OCI-LY3 (cell line): ENCODE results near the gene IGHMBP2.

Source experiments
- H2AFZ ChIP-seq: fragments of 200-600, 300-600 bp; shearing (Covaris generic); 2 replicates; pipeline ENCODE4 v1.6.0; 2014; ENCODE audit warnings: antibody characterized with exemption, low read depth, low read length
- H3K27ac ChIP-seq: fragments of 200-600, 300-600 bp; sonication (generic); 2 replicates; pipeline ENCODE4 v1.5.1; 2014; ENCODE audit warnings: mild to moderate bottlenecking, low read length, moderate library complexity, mixed read lengths
- H3K27me3 ChIP-seq: fragments of 200-600, 300-600 bp; sonication (generic); 2 replicates; pipeline ENCODE4 v1.6.1; 2014; ENCODE audit warnings: low read depth, low read length, mixed read lengths
- H3K36me3 ChIP-seq: fragments of 200-600, 300-600 bp; sonication (generic); replicated peaks from 2 replicates; pipeline ENCODE3; 2014; ENCODE audit warnings: low read depth, low read length, mixed read lengths
- H3K4me1 ChIP-seq: fragments of 300-600, 200-600 bp; sonication (generic); 2 replicates; pipeline ENCODE4 v1.6.1; 2014; ENCODE audit warnings: low read length, mixed read lengths
- H3K4me2 ChIP-seq: fragments of 200-600, 300-600 bp; sonication (generic); 2 replicates; pipeline ENCODE4 v1.6.1; 2014; ENCODE audit warnings: low read length, mixed read lengths
- H3K4me3 ChIP-seq: fragments of 300-600, 200-600 bp; sonication (generic); 2 replicates; pipeline ENCODE4 v1.5.1; 2014; ENCODE audit warnings: antibody characterized with exemption, mild to moderate bottlenecking, low read length, moderate library complexity
- H3K79me2 ChIP-seq: fragments of 300-600, 200-600 bp; shearing (Covaris generic); 2 replicates; pipeline ENCODE4 v1.6.1; 2014; ENCODE audit warnings: mild to moderate bottlenecking, low read length, mixed read lengths
- H3K9ac ChIP-seq: fragments of 300-600, 200-600 bp; shearing (Covaris generic); 2 replicates; pipeline ENCODE4 v1.6.0; 2014; ENCODE audit warnings: mild to moderate bottlenecking, low read length, moderate library complexity
- H3K9me3 ChIP-seq: fragments of 200-600, 300-600 bp; shearing (Covaris generic); 2 replicates; pipeline ENCODE4 v1.6.1; 2014; ENCODE audit warnings: low read length, mixed read lengths; ENCODE audit not compliant: insufficient read depth
- H4K20me1 ChIP-seq: fragments of 200-600, 300-600 bp; sonication (generic); 2 replicates; pipeline ENCODE4 v1.6.1; 2016; ENCODE audit warnings: low read length, mixed read lengths; ENCODE audit not compliant: insufficient read depth
- CTCF ChIP-seq: fragments of 200-600, 300-600 bp; sonication (generic); IDR thresholded peaks from 2 replicates; pipeline ENCODE4 v1.5.1; 2014; ENCODE audit warnings: antibody characterized with exemption, low read length, low read depth
- EZH2phosphoT487 ChIP-seq: fragments of 200-600 bp; shearing (Covaris generic); IDR thresholded peaks from 2 replicates; pipeline ENCODE4 v1.6.1; 2018; ENCODE audit warnings: antibody characterized with exemption, mixed run types, low read depth

IGHMBP2 gene

GRCh38 chr11:68930991-68931855 lies 27.5 kb downstream of the IGHMBP2 start:
- Histone ChIP-seq H3K9ac (no peak overlapping the region), H3K79me2 (peaks cover 5% of the 10 kb centered on the region; the same call in 1 of the 2 replicates), H3K36me3 (peaks cover 56% of the 10 kb centered on the region), H3K4me3 (no peak overlapping the region), H3K4me1 (peaks cover 11% of the 10 kb centered on the region), H3K9me3 (no peaks in the 10 kb centered on the region), H3K27me3 (no peaks in the 10 kb centered on the region), H4K20me1 (peaks cover 8% of the 10 kb centered on the region), H3K4me2 (no peak overlapping the region), H2AFZ (no peak overlapping the region), H3K27ac (no peak overlapping the region)
- TF ChIP-seq CTCF (no peak), EZH2phosphoT487 (no peak)

GRCh38 chr11:68931911-68932310 lies 28.2 kb downstream of the IGHMBP2 start:
- H3K36me3 ChIP-seq, result peaks cover 57% of the 10 kb centered on the region
- TF ChIP-seq EZH2phosphoT487 (no peak), CTCF (no peak)

GRCh38 chr11:68932358-68932757 lies 28.7 kb downstream of the IGHMBP2 start:
- Histone ChIP-seq H3K4me2 (no peak overlapping the region), H3K36me3 (peaks cover 59% of the 10 kb centered on the region), H2AFZ (no peak overlapping the region), H3K4me1 (peaks cover 5% of the 10 kb centered on the region), H3K4me3 (no peak overlapping the region), H4K20me1 (peaks cover 8% of the 10 kb centered on the region), H3K27ac (no peak overlapping the region), H3K79me2 (peaks cover 5% of the 10 kb centered on the region; the same call in 1 of the 2 replicates), H3K9me3 (no peaks in the 10 kb centered on the region), H3K27me3 (no peaks in the 10 kb centered on the region), H3K9ac (no peak overlapping the region)
- TF ChIP-seq CTCF, result no peak
- TF ChIP-seq EZH2phosphoT487, result no peak

More at GRCh38 chr11:68931911-68932310, 28.2 kb downstream of the IGHMBP2 start:
- Histone ChIP-seq H3K9me3 (no peaks in the 10 kb centered on the region), H3K9ac (no peak overlapping the region), H3K27ac (no peak overlapping the region), H3K4me3 (no peak overlapping the region), H2AFZ (no peak overlapping the region), H3K79me2 (peaks cover 5% of the 10 kb centered on the region; the same call in 1 of the 2 replicates), H3K4me2 (no peak overlapping the region), H4K20me1 (peaks cover 8% of the 10 kb centered on the region), H3K27me3 (no peaks in the 10 kb centered on the region), H3K4me1 (peaks cover 9% of the 10 kb centered on the region)

GRCh38 chr11:68932933-68933577 lies 29.4 kb downstream of the IGHMBP2 start:
- Histone ChIP-seq H3K9me3 (no peaks in the 10 kb centered on the region), H3K79me2 (no peaks in the 10 kb centered on the region), H3K4me1 (no peaks in the 10 kb centered on the region), H3K4me3 (no peak overlapping the region), H3K36me3 (peaks cover 55% of the 10 kb centered on the region), H3K27ac (no peak overlapping the region), H3K27me3 (no peaks in the 10 kb centered on the region), H4K20me1 (peaks cover 3% of the 10 kb centered on the region; the same call in 1 of the 2 replicates), H2AFZ (no peak overlapping the region), H3K9ac (no peak overlapping the region), H3K4me2 (no peak overlapping the region)
- TF ChIP-seq EZH2phosphoT487, result no peak
- TF ChIP-seq CTCF, result no peak
